ENCODE results near the gene CFAP53. TPM values are rescaled to one million over a fixed set of nuclear protein-coding genes. Genes with fewer than 3 reads are reported as not detected.

CFAP53 gene
- total RNA-seq, 1 experiment from 2014 or later, result 0.15 TPM

GRCh38 chr18:50232419-50232818 is 33.9 kb downstream of the CFAP53 start:
- no peak overlapping the region for H3T11ph ChIP-seq (ENCODE audit: low read length)
- no peak overlapping the region for H2AK5ac ChIP-seq (ENCODE audit: insufficient read length, low read length)
- H4K8ac ChIP-seq (replicated peaks; ENCODE audit: insufficient read length, low read depth, low read length), result no peak overlapping the region
- H3K4me3 Mint-ChIP-seq, result no peak overlapping the region
- peaks cover 12% of the 10 kb centered on the region for H3K27me3 Mint-ChIP-seq (ENCODE audit: low read depth)
- no peak overlapping the region for H2AFZ ChIP-seq (ENCODE audit: low read length)
- H3K4ac ChIP-seq (ENCODE audit: low read depth, low read length), result no peak overlapping the region
- no peak overlapping the region for H4K91ac ChIP-seq (ENCODE audit: insufficient read length, low read depth, low read length)
- H2BK5ac ChIP-seq (ENCODE audit: insufficient read length, low read length), result no peak overlapping the region
- H2BK12ac ChIP-seq (ENCODE audit: insufficient read length, low read depth, low read length), result no peak overlapping the region
- H4K5ac ChIP-seq (ENCODE audit: insufficient read length, low read depth, low read length), result no peak overlapping the region
- H2BK15ac ChIP-seq (ENCODE audit: low read depth, low read length), result no peak overlapping the region
- no peaks in the 10 kb centered on the region for H3K4me1 ChIP-seq (ENCODE audit: insufficient read depth, low read length)
- no peaks in the 10 kb centered on the region for H4K20me1 ChIP-seq (ENCODE audit: control insufficient read depth, insufficient read depth, insufficient read length)
- no peak overlapping the region for H3K4me2 ChIP-seq (ENCODE audit: insufficient read depth, insufficient read length, low read length)
- peaks cover 0 to 5% (median 1%) of the 10 kb centered on the region in 3 experiments; a peak in 3 of 7 replicates for H3K36me3 Mint-ChIP-seq (ENCODE audit: insufficient read depth in 1 of 3, low read depth in 3 of 3)
- no peaks in the 10 kb centered on the region for H3K9me3 ChIP-seq (ENCODE audit: control insufficient read depth, low read depth, low read length)
- no peak for DNase-seq
- no peak overlapping the region; a peak in 1 of 7 replicates for H3K27ac Mint-ChIP-seq
- H3K23me2 ChIP-seq (ENCODE audit: insufficient read length, low read depth, low read length, poor library complexity, severe bottlenecking), result no peaks in the 10 kb centered on the region
- no peak overlapping the region for H3K18ac ChIP-seq (ENCODE audit: insufficient read length, low read depth, low read length)
- peaks cover 4 to 6% of the 10 kb centered on the region in 2 experiments; a peak in 4 of 5 replicates for H3K9me3 Mint-ChIP-seq
- no peak overlapping the region for H2BK20ac ChIP-seq (ENCODE audit: low read depth, low read length, poor library complexity, severe bottlenecking)
- H3K27me3 ChIP-seq (ENCODE audit: insufficient read depth, low read length), result no peaks in the 10 kb centered on the region
- H3K23ac ChIP-seq (ENCODE audit: insufficient read length, low read depth, low read length), result no peak overlapping the region
- H2BK120ac ChIP-seq (ENCODE audit: low read depth, low read length, poor library complexity, severe bottlenecking), result no peak overlapping the region
- no peak overlapping the region for H3K56ac ChIP-seq (ENCODE audit: insufficient read length, low read depth, low read length)
- peaks cover 8 to 12% of the 10 kb centered on the region in 2 experiments for H3K4me1 Mint-ChIP-seq
- WGBS (ENCODE audit: extremely low coverage, insufficient read length, low lambda C conversion rate), result no CpG with 5 or more reads among the region's 2 CpGs
- TF ChIP-seq CTCF (conservative IDR thresholded peaks at IDR 0.05), result no peak
- no peak overlapping the region for H3K14ac ChIP-seq (ENCODE audit: insufficient read depth, low read length)
- no peak overlapping the region for H3K27ac ChIP-seq (ENCODE audit: insufficient read length, low read depth, low read length)
- H3K79me1 ChIP-seq (ENCODE audit: insufficient read depth, low read depth, low read length, poor library complexity, severe bottlenecking), result no peaks in the 10 kb centered on the region
- H3K79me2 ChIP-seq (ENCODE audit: insufficient read depth, low read length), result no peaks in the 10 kb centered on the region
- H3K9ac ChIP-seq (ENCODE audit: extremely low read depth, insufficient read length, low read length), result no peak overlapping the region
